Measurements from ENCODE around the gene CDRT4. TPM values are rescaled to one million over a fixed set of nuclear protein-coding genes. Genes with fewer than 3 reads are reported as not detected.

Gene CDRT4
- total and polyA plus RNA-seq, 10 of the 15 experiments (the other 5 are each of a cell fraction or from before 2014, with no cell fraction given) = 0.11 to 1.3 (median 0.51) TPM; not detected in 3

DNA sequence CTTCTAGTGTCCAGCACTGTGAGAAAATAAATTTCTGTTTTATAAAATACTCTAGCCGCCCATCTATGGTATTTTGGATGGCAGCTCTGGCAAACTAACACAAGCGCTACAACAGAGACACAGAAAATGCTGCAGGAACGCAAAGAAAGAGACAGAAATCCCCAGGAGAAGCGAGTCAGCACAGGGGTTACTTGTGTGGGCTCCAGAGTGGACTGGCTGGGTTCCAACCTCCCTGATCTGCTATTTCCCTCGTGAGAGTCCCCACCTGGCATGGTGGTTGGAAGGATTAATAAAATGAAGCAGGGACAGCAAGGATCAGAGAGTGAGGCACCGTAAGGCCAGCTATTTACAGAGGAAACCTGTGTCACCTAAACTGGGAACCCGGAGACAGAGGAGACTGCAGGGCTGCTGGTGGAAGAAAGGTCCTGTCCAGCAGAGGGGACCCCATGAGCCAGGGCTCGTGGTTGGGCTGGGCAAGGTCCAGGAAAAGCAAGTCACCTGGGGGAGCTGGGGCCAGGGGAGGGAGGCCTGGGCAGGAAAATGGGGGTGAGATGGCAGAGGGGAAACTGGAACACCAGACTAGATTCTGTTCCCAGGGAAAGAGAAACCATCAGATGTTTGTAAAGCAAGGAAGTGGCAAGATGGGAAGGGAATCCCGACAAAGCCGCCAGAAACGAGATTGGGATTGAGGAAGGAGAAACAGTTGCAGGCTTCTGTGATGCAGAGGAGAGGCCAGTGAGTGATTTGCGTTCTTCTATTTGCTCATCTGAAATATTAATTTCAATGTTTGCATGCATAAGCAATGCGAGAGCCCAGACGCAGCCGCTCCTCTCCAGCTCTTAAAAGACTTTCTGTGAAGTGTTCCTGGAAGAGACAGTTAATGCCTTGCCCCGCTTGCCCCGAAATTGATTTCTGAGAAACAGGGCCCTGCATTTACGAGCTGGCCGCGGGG is 63.0 kb downstream of the CDRT4 start:
- no TSS peak for BruUV-seq (replicated peaks)
- FAIRE-seq (no peak), DNase-seq (ENCODE audit: low read depth, low spot score) (no peak), ATAC-seq (no peak)
- SMC1A ChIA-PET (ENCODE audit: uncharacterized antibody, unreplicated experiment) = no interaction called here
- CTCF ChIA-PET = no interaction called here
- Histone ChIP-seq H3K4me2 (ENCODE audit: control insufficient read depth, insufficient read depth) (no peak overlapping the region), H3K27me3 (replicated peaks in 1 of 2; ENCODE audit: control insufficient read depth in 2 of 2, insufficient read depth in 2 of 2, low read length in 1 of 2) (no peaks in the 10 kb centered on the region), H2AFZ (ENCODE audit: control insufficient read depth, low read depth, low read length) (no peak overlapping the region), H4K20me1 (ENCODE audit: control insufficient read depth, insufficient read depth) (no peaks in the 10 kb centered on the region), H3K9ac (ENCODE audit: control insufficient read depth, insufficient read depth, low read length) (no peak overlapping the region), H3K27ac (ENCODE audit: control insufficient read depth, insufficient read depth) (no peak overlapping the region), H3K9me3 (replicated peaks; ENCODE audit: control insufficient read depth, insufficient read depth, low read length) (no peaks in the 10 kb centered on the region), H3K4me3 (no peak overlapping the region), H3K36me3 (ENCODE audit: control insufficient read depth in 2 of 2, insufficient read depth in 2 of 2, low read length in 1 of 2) (no peaks in the 10 kb centered on the region), H3K79me2 (ENCODE audit: control insufficient read depth, insufficient read depth, low read length) (no peaks in the 10 kb centered on the region), H3K4me1 (ENCODE audit: control insufficient read depth, insufficient read depth, low read length) (no peaks in the 10 kb centered on the region)
- POLR2A ChIA-PET = no interaction called here
- in situ Hi-C loops (cut with MboI) = no loop called here
- intact Hi-C loops (cut with micrococcal nuclease; ENCODE audit: unreplicated experiment) = no loop called here
- RAD21 ChIA-PET (ENCODE audit: unreplicated experiment) = no interaction called here
- 33% methylated on average over 20 of the region's 20 CpGs for WGBS (ENCODE audit: insufficient coverage, insufficient replicate concordance, low lambda C conversion rate, missing lambda C conversion rate)
- TF ChIP-seq IKZF2 (IDR thresholded peaks at IDR 0.05) = no peak
- no peak for TF ChIP-seq FOXM1 (IDR thresholded peaks at IDR 0.05; ENCODE audit: low read depth, low read length)
- TF ChIP-seq E4F1 (IDR thresholded peaks at IDR 0.05; ENCODE audit: borderline replicate concordance, partially characterized antibody) = no peak
- no peak for TF ChIP-seq BRCA1 (IDR thresholded peaks at IDR 0.05; ENCODE audit: low read depth, low read length)
- TF ChIP-seq SIN3A (IDR thresholded peaks at IDR 0.05; ENCODE audit: low read depth, low read length) = no peak
- no peak for TF ChIP-seq KDM1A (IDR thresholded peaks at IDR 0.05; ENCODE audit: borderline replicate concordance)
- TF ChIP-seq, protein P1, sequence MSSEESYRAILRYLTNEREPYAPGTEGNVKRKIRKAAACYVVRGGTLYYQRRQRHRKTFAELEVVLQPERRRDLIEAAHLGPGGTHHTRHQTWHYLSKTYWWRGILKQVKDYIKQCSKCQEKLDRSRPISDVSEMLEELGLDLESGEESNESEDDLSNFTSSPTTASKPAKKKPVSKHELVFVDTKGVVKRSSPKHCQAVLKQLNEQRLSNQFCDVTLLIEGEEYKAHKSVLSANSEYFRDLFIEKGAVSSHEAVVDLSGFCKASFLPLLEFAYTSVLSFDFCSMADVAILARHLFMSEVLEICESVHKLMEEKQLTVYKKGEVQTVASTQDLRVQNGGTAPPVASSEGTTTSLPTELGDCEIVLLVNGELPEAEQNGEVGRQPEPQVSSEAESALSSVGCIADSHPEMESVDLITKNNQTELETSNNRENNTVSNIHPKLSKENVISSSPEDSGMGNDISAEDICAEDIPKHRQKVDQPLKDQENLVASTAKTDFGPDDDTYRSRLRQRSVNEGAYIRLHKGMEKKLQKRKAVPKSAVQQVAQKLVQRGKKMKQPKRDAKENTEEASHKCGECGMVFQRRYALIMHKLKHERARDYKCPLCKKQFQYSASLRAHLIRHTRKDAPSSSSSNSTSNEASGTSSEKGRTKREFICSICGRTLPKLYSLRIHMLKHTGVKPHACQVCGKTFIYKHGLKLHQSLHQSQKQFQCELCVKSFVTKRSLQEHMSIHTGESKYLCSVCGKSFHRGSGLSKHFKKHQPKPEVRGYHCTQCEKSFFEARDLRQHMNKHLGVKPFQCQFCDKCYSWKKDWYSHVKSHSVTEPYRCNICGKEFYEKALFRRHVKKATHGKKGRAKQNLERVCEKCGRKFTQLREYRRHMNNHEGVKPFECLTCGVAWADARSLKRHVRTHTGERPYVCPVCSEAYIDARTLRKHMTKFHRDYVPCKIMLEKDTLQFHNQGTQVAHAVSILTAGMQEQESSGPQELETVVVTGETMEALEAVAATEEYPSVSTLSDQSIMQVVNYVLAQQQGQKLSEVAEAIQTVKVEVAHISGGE (CRISPR knock-in tag; IDR thresholded peaks at IDR 0.05) = no peak
- TF ChIP-seq ZBTB4 (CRISPR knock-in tag; IDR thresholded peaks at IDR 0.05) = no peak
- no peak for TF ChIP-seq KAT2A (conservative IDR thresholded peaks at IDR 0.05; ENCODE audit: control insufficient read depth, low read depth, low read length)
- TF ChIP-seq NFIC (IDR thresholded peaks at IDR 0.05; ENCODE audit: low read depth, low read length) = no peak
- TF ChIP-seq EZH2 (IDR thresholded peaks at IDR 0.05; ENCODE audit: borderline replicate concordance, control insufficient read depth, low read depth, low read length) = no peak
- TF ChIP-seq HDAC2 (IDR thresholded peaks at IDR 0.05) = no peak
